Neural progenitor cell (in vitro differentiated cells): ENCODE data around the gene ARHGAP45.

Experiments used
- EZH2phosphoT487 ChIP-seq: fragments of 200-600 bp; sonication (generic); IDR thresholded peaks from 2 replicates; pipeline ENCODE4 v1.6.1; 2017; ENCODE audit warnings: antibody characterized with exemption
- TF ChIP-seq, protein P1 (sequence below): fragments of 200-600 bp; sonication (generic); IDR thresholded peaks from 2 replicates; pipeline ENCODE4 v1.5.1; 2017; ENCODE audit warnings: antibody characterized with exemption, mild to moderate bottlenecking

DNA sequence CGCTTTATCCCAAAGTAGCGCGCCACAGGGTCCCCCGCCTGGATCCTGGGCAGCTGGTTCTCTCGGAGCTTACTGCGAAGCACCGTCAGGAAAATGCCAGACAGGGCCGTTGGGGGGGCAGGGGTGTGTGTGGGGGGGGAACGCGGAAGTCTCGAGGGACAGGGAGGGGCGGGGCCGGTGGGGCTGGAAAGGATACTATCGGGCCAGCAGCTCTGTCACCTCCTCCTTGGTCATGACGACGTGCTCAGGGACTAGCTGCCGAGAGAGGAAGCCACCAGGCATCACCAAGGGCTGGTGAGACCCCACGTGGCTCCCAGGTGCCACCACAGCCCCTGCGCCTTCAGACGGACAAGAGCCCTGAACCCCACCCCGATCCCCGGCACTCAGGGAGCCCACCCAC, 22.9 kb downstream of the ARHGAP45 start:
- TF ChIP-seq, protein P1, sequence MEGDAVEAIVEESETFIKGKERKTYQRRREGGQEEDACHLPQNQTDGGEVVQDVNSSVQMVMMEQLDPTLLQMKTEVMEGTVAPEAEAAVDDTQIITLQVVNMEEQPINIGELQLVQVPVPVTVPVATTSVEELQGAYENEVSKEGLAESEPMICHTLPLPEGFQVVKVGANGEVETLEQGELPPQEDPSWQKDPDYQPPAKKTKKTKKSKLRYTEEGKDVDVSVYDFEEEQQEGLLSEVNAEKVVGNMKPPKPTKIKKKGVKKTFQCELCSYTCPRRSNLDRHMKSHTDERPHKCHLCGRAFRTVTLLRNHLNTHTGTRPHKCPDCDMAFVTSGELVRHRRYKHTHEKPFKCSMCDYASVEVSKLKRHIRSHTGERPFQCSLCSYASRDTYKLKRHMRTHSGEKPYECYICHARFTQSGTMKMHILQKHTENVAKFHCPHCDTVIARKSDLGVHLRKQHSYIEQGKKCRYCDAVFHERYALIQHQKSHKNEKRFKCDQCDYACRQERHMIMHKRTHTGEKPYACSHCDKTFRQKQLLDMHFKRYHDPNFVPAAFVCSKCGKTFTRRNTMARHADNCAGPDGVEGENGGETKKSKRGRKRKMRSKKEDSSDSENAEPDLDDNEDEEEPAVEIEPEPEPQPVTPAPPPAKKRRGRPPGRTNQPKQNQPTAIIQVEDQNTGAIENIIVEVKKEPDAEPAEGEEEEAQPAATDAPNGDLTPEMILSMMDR: no peak
- TF ChIP-seq EZH2phosphoT487: no peak
